Stimulated activated CD4-positive, alpha-beta T cell treated with anti-CD3 and anti-CD28 coated beads, TNF-alpha, amount 100 ng/mL, for 4 hours (primary cell): Measurements from ENCODE around the gene DLAT.
"Not testable (repeated sequence)": the region's sequence is repeated elsewhere in the genome, so short reads cannot be mapped to it uniquely, and the experiment has no call there.

Experiments
- DNase-seq, 3 experiments: peaks; one replicate each; pipeline ENCODE4 v3.0.0-alpha.2; 2020; ENCODE audit warnings: low read depth in 3 of 3

Gene DLAT

DNA sequence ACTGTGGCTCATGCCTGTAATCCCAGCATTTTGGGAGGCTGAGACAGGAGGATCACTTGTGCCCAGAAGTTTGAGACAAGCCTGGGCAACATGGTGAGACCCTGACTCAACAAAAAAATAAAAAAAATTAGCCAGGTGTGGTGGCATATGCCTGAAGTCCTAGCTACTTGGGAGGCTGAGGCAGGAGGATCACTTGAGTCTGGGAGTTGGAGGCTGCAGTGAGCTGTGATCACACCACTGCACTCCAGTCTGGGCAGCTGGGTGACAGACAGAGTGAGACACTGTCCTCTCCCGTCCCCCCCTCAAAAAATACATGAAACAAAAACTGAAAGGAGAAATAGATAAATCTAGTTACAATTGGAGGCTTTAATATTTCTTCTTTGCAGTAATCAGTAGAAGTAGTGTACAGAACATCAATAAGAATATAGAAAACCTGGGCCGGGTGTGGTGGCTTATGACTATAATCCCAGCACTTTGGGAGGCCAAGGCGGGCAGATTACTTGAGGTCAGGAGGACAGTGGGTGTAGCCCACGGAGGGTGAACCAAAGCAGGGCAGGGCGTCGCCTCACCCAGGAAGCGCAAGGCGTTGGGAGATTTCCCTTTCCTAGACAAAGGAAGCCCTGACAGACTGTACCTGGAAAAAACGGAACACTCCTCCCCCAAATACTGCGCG, 19.6 kb upstream of the DLAT start:
- DNase-seq = no peak

DNA sequence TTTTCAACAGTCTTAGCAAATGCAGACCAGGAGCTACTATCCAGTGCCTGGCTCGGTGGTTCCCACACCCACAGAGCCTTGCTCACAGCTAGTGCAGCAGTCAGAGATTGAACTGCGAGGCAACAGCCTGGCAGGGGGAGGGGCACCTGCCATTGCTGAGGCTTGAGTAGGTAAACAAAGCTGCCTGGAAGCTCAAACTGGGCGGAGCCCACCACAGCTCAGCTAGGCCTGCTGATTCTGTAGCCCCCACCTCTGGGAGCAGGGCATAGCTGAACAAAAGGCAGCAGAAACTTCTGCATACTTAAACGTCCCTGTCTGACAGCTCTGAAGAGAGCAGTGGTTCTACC, 19.1 kb upstream of the DLAT start:
- DNase-seq = not testable (repeated sequence)

DNA sequence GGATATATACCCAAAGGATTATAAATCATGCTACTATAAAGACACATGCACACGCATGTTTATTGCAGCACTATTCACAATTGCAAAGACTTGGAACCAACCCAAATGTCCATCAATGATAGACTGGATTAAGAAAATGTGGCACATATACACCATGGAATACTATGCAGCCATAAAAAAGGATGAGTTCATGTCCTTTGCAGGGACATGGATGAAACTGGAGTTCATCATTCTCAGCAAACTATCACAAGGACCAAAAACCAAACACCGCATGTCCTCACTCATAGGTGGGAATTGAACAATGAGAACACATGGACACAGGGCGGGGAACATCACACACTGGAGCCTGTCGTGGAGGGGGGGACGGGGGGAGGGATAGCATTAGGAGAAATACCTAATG, 13.8 kb upstream of the DLAT start:
- DNase-seq = not testable (repeated sequence)

DNA sequence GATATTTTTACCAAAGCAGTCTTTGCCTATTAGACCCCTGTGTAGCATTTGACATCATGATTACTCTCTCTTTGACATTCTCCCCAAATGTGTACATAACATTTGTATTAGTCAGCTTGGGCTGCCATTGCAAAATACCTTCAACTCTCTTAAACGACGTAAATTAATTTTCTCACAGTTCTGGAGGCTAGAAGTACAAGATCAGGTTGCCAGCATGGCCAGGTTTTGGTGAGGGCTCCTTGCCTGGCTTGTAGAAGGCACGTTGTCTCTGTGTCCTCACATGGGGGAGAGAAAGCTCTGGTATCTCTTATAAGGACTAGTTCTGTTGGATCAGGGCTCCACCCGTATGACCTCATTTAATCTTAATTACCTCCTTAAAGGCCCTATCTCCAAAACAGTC, 12.3 kb upstream of the DLAT start:
- no peak for DNase-seq

DNA sequence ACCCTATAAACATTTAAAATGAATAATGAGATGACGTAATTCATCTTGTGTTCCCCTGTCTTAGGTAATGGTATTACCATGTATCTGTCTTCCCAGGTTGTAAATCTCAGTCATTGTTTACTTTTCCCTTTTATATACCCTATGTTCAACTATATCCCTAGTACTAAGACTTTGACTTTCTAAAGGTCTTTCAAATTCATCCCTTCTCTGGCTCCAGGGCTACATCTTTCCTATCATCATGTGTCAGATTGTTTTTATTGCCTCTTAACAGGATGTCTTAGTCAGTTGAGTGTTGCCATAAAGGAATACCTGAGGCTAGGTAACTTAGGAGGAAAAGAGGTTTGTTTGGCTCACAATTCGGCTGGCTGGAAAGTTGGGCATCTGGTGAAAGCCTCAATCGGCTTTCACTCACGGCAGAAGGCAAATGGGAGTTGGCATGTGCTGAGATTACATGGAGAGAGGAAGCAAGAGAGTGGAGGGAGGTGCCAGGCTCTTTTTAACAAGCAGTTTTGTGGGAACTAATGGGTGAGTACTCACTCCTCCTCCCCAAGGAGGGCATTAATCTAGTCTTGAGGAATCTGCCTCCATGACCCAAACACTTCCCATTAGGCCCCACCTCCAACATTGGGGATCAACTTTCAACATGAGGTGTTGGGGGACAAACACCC, 11.6 kb upstream of the DLAT start:
- DNase-seq = no peak

DNA sequence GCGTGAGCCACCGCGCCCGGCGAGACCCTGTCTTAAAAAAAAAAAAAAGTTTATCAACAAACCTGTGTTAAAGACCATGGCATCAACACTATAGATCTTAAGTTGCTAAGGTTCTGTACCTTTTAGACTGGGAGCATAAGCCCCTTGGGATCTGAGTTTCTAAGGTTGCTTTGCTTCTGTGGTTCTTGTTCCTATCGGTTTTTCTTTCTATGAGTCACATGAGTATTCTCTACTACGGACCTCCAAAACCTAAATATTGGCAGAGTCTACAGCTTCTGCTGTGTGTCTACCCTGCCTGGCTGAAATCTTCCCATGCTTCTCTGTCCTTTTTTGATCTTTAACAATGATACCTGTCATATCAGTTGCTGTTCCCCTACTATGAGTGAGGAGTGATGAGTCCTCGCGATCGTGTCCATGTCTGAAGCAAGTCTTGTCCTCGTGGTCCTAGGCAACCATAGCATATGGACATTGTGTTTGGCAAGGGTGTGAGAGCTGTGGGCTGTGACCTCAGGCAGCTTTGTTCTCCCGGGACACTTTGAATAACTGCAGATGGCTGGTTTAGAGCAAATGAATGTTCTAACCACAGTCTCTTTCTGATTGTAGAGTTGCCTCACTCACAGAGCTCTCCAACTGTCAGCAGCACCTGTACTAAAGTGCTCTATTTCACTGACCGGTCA, 9.0 kb upstream of the DLAT start:
- no peak for DNase-seq

DNA sequence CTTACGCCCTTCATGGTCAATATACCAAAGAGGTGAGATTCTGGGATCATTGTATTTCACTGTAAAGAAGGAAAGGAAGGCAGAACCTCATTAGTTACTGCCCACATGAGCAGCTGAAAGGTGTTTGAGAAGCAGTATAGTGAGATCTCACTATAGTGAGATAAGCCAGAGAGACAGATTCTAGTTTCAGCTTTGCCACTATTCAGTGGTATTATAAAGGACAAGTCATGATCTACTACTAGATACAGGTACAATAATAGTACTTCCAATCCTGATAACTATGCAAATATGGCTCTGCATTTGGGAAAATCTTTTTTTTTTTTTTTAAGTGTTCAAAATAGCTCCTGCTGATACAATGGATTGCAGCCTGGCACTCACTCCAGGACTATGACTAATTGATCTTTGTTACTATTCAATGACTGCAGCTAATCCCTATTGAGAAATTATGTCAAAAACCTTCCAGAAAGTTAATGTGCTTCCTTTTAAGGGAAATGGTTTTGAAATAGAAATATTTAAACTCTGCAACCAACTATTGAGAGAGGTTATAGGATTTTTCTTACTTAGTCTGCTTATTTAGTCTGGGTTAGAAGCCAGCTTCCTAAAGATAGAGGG, 8.3 kb upstream of the DLAT start:
- DNase-seq = no peak

DNA sequence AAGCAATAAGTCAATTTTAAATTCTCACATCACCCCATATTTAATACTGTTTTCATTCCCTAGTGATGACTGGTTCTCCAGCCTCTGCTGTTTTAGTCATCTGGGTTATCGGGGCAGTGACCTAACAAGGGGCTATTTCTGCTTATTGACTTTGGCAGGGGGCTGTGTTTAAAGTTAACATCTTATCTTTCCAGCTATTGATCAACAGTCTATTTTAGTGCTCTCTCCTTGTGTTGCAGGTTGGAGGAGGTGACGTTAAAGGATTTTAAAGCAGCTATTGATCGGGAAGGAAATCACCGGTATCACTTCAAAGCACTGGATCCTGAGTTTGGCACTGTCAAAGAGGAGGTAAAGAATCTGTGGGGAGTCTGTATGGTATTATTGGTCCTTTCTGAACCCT, 7.7 kb upstream of the DLAT start:
- no peak for DNase-seq

DNA sequence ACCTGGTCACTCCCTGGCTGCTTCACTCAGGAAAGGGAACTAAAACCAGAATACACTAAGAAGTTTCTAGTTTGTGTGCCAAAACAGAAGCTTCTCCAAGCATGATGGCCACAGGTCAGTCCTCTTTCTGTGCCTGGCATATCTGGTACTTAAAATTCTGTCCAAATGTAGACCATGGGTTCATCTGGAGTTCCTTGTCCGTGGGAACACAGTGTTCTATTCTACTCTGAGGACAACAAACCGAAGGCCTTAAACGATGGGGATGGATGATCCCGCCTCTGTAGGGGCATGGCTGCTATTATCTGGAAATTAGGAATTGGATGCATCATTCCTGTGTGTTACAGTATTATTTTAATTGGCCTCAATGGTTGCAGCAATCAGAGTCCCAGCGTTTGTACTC, 6.1 kb upstream of the DLAT start:
- DNase-seq = no peak

DNA sequence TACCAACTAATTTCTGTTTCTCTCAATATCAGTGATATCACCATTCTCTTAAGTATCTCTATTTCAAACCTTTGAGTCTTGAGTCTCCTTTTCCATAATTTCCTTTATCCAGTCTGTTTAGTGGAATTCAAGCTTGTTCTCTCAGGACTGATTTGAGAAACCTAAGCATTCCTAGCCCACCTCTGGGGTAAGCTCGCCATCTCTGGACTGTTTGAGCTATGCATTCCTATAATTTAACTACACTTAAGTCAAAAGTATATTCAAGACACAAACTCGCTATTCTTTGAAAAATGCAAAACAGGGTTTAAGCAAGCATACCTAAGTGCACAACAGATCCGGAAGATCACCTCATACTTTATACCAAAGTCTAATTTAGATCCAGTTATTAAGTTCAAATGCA, 2.1 kb upstream of the DLAT start:
- DNase-seq = no peak

DNA sequence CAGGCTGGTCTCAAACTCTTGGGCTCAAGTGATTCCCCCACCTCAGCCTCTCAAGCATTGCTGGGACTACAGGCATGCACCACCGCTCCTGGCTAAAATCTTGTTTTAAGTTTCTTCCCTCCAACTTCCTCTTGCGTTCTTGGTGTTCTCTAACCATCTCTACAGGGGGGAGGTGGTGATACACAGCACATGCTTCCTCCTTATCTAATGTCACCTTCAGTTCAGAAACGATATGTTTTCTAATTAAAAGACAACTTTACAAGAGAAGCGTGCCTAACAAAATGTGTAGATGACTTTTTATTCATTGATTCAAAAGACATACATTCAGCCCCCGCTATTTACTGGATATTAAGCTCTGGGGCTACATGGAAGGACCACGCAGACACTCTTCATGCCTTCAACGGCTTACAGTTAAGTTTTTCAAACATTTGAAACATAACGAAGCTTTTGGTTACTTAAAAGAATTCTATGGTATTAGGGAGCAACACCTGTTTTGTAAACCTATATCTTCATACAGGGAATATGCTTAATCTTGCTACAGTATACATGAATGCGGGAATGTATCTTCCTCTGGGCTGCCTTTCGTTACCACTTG, 933 bp upstream of the DLAT start:
- no peak for DNase-seq

DNA sequence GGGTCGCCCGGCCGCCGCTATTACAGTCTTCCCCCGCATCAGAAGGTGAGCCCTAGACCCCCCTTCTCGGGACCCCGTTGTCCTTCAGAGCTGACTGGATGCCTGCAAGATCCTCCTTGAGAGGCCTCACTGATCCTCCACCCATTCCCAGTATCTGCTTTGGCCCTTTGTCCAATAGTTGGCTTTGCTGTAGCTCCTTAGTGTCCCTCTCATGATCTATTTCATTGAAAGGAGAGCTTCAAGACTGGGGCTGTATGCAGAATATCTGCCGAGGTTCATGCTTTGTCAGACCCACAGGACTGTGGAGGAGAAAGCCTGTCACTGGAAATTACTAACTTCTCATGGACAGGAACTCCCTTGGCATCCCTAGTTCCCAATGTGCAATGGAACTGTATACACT, 499 bp downstream of the DLAT start:
- no peak for DNase-seq

DNA sequence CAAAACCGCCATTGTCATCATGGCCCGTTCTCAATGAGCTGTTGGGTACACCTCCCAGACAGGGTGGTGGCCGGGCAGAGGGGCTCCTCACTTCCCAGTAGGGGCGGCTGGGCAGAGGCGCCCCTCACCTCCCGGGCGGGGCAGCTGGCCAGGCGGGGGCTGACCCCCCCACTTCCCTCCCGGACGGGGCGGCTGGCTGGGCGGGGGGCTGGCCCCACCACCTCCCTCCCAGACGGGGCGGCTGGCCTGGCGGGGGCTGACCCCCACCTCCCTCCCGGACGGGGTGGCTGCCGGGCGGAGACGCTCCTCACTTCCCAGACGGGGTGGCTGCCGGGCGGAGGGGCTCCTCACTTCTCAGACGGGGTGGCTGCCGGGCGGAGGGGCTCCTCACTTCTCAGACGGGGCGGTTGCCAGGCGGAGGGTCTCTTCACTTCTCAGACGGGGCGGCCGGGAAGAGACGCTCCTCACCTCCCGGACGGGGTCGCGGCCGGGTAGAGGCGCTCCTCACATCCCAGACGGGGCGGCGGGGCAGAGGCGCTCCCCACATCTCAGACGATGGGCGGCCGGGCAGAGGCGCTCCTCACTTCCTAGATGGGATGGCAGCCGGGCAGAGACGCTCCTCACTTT, 1.7 kb downstream of the DLAT start:
- not testable (repeated sequence) for DNase-seq

DNA sequence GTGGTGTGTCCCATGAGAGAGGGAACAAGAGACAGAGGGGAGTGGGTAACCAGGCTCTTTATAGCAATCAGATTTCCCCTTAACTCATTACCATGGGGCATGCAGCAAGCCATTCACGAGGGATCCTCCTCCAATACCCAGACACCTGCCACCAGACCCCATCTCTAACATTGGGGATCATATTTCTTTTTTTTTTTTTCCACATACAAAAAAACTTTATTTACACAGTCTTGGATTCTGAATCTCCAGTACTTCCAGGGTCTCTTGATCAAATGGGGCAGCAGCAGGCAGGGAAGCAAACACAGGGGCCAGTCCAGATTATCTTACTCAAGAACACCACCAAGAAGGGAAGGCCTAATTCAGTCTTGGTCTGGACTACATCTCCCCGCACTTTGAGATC, 4.3 kb downstream of the DLAT start:
- no peak for DNase-seq

DNA sequence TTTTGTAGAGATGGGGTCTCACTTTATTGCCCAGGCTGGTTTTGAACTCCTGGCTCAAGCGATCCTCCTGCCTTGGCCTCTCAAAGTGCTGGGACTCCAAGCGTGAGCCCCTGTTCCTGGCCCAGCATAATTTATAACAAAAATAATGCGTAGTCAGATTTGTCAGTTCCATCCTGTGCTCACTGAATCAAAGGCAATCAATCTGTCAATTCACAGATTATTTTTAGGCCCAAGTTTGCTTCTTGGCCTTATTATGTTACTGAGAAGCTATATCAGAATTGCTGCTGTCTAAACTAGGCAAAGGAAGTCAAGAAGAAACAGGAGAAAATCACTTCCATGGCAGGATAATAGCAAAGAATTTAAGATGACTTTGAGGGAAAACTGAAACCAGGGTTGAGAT, 8.7 kb downstream of the DLAT start:
- DNase-seq = no peak

DNA sequence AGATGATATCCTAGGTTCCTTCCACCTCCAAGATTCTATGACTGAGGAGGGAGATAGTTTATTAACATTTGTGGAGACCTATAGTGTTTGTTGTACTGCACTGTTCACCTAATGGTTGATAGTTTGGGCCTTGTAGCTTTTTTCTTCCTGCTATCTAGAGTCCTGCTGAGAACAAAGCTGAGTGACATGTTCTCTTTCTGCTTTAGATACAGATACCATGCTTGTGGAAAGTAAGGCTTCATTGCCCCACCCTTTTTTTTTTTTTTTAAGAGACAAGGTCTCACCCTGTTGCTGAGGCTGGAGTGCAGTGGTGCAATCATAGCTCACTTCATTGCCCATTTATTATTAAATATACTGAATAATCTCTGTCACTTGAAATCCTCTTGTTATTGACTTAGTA, 12.3 kb downstream of the DLAT start:
- no peak for DNase-seq

DNA sequence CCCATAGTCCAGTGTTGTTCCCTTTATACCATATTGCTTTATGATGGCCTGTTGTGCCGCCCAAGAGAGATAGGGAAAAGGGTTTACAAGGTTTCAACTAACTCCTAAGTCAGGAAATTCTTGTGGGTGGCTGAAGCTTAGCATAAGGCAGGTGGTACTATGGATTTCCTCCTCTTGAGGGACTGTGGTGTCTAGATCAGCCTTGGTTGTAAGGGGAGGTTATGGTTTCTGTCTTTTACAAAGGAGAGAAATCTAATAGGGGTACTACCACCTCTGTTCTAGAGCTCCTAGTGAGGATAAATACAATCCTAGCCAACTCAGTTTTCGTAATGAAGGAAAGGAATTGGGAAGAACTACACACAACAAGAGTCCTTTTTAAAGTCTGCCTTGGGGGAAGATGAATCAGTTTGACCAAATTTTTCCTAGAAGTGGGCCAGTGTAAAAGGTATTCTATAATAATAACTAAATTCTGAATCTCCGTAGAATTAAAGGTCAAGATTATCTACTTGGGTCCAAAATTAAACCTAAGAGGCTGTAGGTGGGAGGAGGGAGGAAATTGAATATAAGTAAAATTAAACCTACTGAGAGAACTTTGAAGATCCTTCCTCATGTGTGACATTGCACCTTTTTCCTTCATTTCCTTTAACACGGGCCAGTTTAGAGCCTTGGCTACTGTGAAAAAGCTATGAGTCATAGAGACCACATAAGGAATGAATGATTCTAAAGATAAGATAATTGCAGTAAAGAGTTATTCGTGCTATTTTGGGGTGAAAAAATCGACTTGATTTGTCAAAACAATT, 17.2 kb downstream of the DLAT start:
- no peak for DNase-seq

DNA sequence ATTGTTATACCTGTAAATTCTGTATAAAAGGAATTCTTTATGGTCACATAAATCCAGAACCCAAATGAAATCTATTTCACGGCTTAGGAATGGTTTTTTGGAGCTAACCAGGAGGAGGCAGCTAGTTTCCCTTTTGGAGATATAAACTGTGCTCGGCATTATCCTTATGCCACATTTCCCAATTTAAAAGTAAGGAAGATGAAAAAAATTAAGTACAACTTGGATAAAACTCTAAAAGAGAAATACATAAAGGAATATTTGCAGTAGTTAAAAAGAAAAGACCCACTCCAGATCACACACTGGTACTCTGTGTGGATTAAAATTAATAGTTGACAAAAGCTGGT, 17.7 kb downstream of the DLAT start:
- no peak for DNase-seq

DNA sequence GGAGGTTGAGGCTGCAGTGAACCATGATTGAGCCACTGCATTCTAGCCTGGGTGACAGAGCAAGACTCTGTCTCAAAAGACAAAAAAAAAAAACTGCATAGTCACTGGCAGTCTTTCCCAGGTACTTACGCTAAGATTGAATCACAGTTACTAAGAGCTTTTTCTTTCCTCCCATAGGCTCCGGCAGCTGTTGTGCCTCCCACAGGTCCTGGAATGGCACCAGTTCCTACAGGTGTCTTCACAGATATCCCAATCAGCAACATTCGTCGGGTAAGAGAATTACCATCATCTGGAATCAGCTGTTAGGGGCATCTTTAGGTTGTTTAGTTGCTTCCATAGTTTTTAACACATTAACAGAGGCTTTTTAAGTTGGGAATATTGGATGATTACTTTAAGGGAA, 19.8 kb downstream of the DLAT start:
- DNase-seq = no peak

DNA sequence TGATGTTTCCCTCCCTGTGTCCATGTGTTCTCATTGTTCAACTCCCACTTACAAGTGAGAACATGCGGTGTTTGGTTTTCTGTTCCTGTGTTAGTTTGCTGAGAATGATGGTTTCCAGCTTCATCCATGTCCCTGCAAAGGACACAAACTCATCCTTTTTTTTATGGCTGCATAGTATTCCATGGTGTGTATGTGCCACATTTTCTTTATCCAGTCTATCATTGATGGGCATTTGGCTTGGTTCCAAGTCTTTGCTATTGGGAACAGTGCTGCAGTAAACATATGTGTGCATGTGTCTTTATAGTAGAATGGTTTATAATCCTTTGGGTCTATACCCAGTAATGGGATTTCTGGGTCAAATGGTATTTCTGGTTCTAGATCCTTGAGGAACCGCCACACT, 21.4 kb downstream of the DLAT start:
- DNase-seq = not testable (repeated sequence)

DNA sequence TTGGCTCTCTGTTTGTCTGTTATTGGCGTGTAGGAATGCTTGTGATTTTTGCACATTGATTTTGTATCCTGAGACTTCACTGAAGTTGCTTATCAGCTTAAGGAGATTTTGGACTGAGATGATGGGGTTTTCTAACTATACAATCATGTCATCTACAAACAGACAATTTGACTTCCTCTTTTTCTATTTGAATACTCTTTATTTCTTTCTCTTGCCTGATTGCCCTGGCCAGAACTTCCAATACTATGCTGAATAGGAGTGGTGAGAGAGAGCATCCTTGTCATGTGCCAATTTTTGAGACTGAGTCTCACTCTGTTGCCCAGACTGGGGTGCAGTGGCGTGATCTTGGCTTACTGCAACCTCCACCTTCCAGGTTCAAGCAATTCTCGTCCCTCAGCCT, 23.0 kb downstream of the DLAT start:
- DNase-seq = not testable (repeated sequence)
